Measurements from ENCODE around the gene PALM.

- TF ChIP-seq CTCF (conservative IDR thresholded peaks at IDR 0.05 in 1 of 2, IDR thresholded peaks at IDR 0.05 in 1 of 2; ENCODE audit: extremely low read depth in 1 of 2, insufficient read depth in 1 of 2, low read depth in 1 of 2, low read length in 2 of 2) (no peak), EZH2 (IDR thresholded peaks at IDR 0.05; ENCODE audit: borderline replicate concordance, low read length) (no peak)
Observed at GRCh38 chr19:736125-736524, 27.4 kb downstream of the PALM start.
